GM21515 (cell line): ENCODE measurements around the gene SYNE1.

ENCODE experiments used
- ATAC-seq: cut with Tn5 transposase; IDR thresholded peaks from one replicate; pipeline ENCODE4 v1.9.1; 2021; ENCODE audit not compliant: unreplicated experiment

Gene SYNE1

GRCh38 chr6:152380993-152381898 lies 255.9 kb downstream of the SYNE1 start:
- no peak for ATAC-seq

- no peak for ATAC-seq
These were observed 256.8 kb downstream of the SYNE1 start for GRCh38 chr6:152380351-152380767.

GRCh38 chr6:152379423-152379822 lies 257.7 kb downstream of the SYNE1 start:
- no peak for ATAC-seq

- no peak for ATAC-seq
These were observed 259.0 kb downstream of the SYNE1 start for GRCh38 chr6:152378169-152378568.

GRCh38 chr6:152375197-152375596 lies 262.0 kb downstream of the SYNE1 start:
- ATAC-seq: no peak

- ATAC-seq: no peak
These were observed 264.2 kb downstream of the SYNE1 start for GRCh38 chr6:152372945-152373344.

- ATAC-seq: no peak
These were observed 265.4 kb downstream of the SYNE1 start for GRCh38 chr6:152371775-152372174.

GRCh38 chr6:152368751-152369624 lies 268.2 kb downstream of the SYNE1 start:
- ATAC-seq: no peak

- no peak for ATAC-seq
These were observed 272.3 kb downstream of the SYNE1 start for GRCh38 chr6:152364866-152365265.

GRCh38 chr6:152360034-152360433 lies 277.1 kb downstream of the SYNE1 start:
- ATAC-seq: no peak

- ATAC-seq: no peak
These were observed 280.5 kb downstream of the SYNE1 start for GRCh38 chr6:152356662-152357061.

GRCh38 chr6:152356016-152356415 lies 281.1 kb downstream of the SYNE1 start:
- no peak for ATAC-seq

GRCh38 chr6:152355166-152355565 lies 282.0 kb downstream of the SYNE1 start:
- no peak for ATAC-seq

- ATAC-seq: no peak
These were observed 283.7 kb downstream of the SYNE1 start for GRCh38 chr6:152353440-152353839.

- ATAC-seq: no peak
These were observed 285.4 kb downstream of the SYNE1 start for GRCh38 chr6:152351742-152352141.

GRCh38 chr6:152351110-152351509 lies 286.1 kb downstream of the SYNE1 start:
- no peak for ATAC-seq

GRCh38 chr6:152348116-152348515 lies 289.0 kb downstream of the SYNE1 start:
- ATAC-seq: no peak

GRCh38 chr6:152343735-152344360 lies 293.3 kb downstream of the SYNE1 start:
- ATAC-seq: no peak

- no peak for ATAC-seq
These were observed 295.6 kb downstream of the SYNE1 start for GRCh38 chr6:152341596-152341995.

- peak; percentile 89 for ATAC-seq
These were observed 298.6 kb downstream of the SYNE1 start for GRCh38 chr6:152338335-152339125.

- no peak for ATAC-seq
These were observed 302.6 kb downstream of the SYNE1 start for GRCh38 chr6:152334555-152334954.
